ENCODE results near the gene KRT6A. TPM values are rescaled to one million over a fixed set of nuclear protein-coding genes. Genes with fewer than 3 reads are reported as not detected.

The KRT6A gene
- total RNA-seq, 6 donors from 2014 or later = 0.61 to 4.5 (median 1.4) TPM; not detected in 1

DNA sequence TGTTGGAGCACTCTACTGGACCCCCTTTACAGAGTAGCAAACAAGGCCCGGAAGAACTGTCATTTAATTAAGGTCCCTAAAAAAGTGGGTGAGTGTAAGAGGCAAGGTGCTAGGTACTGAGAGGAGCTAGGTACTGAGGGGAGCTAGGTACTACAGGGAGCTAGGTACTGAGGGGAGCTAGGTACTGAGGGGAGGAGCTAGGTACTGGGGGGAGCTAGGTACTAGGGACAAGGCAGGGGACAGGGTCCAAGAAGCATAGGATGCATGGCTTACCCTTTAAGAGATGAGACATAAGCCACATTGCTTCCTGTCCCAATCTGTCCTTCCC is 22.2 kb upstream of the KRT6A start:
- WGBS, 2 donors = 92 to 100% methylated on average over 1 of the region's 1 CpG
- H3K9me3 ChIP-seq = no peaks in the 10 kb centered on the region
- H3K27me3 ChIP-seq = peaks cover 0 to 3% (median 0%) of the 10 kb centered on the region in 4 donors
- DNase-seq (no peak), ATAC-seq (ENCODE audit: low FRiP score in 2 of 2) (peak in 1 of 2 donors; percentile 56)
- no peak for TF ChIP-seq POLR2AphosphoS5 (IDR thresholded peaks at IDR 0.05)
- TF ChIP-seq POLR2A (IDR thresholded peaks at IDR 0.05) = no peak
- TF ChIP-seq EP300 (IDR thresholded peaks at IDR 0.05) = no peak
- TF ChIP-seq CTCF (IDR thresholded peaks at IDR 0.05) = no peak
- H3K4me3 ChIP-seq = no peak overlapping the region
- H3K4me1 ChIP-seq = no peaks in the 10 kb centered on the region
- no peak overlapping the region for H3K27ac ChIP-seq
- H3K36me3 ChIP-seq = no peaks in the 10 kb centered on the region

GRCh38 chr12:52514471-52515318 is 21.6 kb upstream of the KRT6A start:
- 91 to 94% methylated on average over 12 to 13 of the region's 14 CpGs for WGBS, 2 donors
- Histone ChIP-seq H3K27ac (no peak overlapping the region), H3K4me1 (no peaks in the 10 kb centered on the region), H3K4me3 (no peak overlapping the region), H3K9me3 (no peaks in the 10 kb centered on the region), H3K27me3 (peaks cover 0 to 3% (median 0%) of the 10 kb centered on the region in 4 donors), H3K36me3 (no peaks in the 10 kb centered on the region)
- ATAC-seq (ENCODE audit: low FRiP score in 2 of 2) (no peak), DNase-seq (peak in 1 of 2 donors; percentile 60)
- TF ChIP-seq POLR2A (IDR thresholded peaks at IDR 0.05) = no peak
- TF ChIP-seq POLR2AphosphoS5 (IDR thresholded peaks at IDR 0.05) = no peak
- no peak for TF ChIP-seq CTCF (IDR thresholded peaks at IDR 0.05)
- TF ChIP-seq EP300 (IDR thresholded peaks at IDR 0.05) = no peak

DNA sequence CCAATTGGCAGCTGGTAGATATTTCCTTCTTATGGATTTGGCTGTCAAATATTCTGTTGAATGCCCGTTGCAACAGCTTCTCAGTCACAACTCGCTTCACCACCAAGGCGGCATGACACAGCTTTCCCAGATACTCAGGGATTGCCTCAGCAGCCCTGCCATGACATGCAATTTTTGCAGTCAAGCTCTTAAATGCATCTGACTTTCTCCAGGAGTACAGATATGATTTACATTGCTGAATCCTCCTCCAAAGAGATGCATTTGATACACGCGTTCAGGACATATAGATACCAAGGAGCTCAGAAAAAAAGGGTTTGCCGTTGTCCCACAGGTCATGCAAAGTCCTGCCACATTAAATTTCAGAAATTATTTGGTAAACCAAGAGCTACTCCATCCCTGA is 20.7 kb upstream of the KRT6A start:
- H3K4me3 ChIP-seq = no peak overlapping the region
- WGBS, 2 donors = 82 to 87% methylated on average over 6 of the region's 6 CpGs
- H3K4me1 ChIP-seq = no peaks in the 10 kb centered on the region
- no peak for DNase-seq
- H3K27me3 ChIP-seq = peaks cover 0 to 3% (median 0%) of the 10 kb centered on the region in 4 donors
- no peak for TF ChIP-seq EP300 (IDR thresholded peaks at IDR 0.05)
- TF ChIP-seq POLR2AphosphoS5 (IDR thresholded peaks at IDR 0.05) = no peak
- TF ChIP-seq POLR2A (IDR thresholded peaks at IDR 0.05) = no peak
- TF ChIP-seq CTCF (IDR thresholded peaks at IDR 0.05) = no peak
- H3K9me3 ChIP-seq = no peaks in the 10 kb centered on the region
- no peaks in the 10 kb centered on the region for H3K36me3 ChIP-seq
- no peak overlapping the region for H3K27ac ChIP-seq
- no peak for ATAC-seq (ENCODE audit: low FRiP score in 2 of 2)

- ATAC-seq (ENCODE audit: low FRiP score in 2 of 2) = no peak
- H3K27me3 ChIP-seq = no peaks in the 10 kb centered on the region
- 82 to 93% methylated on average over 2 to 5 of the region's 5 CpGs for WGBS, 2 donors
Observed at GRCh38 chr12:52508211-52508610, 15.2 kb upstream of the KRT6A start.

More at GRCh38 chr12:52508211-52508610, 15.2 kb upstream of the KRT6A start:
- TF ChIP-seq CTCF (IDR thresholded peaks at IDR 0.05) (no peak), POLR2AphosphoS5 (IDR thresholded peaks at IDR 0.05) (no peak), EP300 (IDR thresholded peaks at IDR 0.05) (no peak), POLR2A (IDR thresholded peaks at IDR 0.05) (no peak)
- H3K4me1 ChIP-seq = no peaks in the 10 kb centered on the region
- no peaks in the 10 kb centered on the region for H3K9me3 ChIP-seq
- no peak for DNase-seq
- no peaks in the 10 kb centered on the region for H3K36me3 ChIP-seq
- H3K27ac ChIP-seq = no peak overlapping the region
- H3K4me3 ChIP-seq = no peak overlapping the region
